DOHH2 (cell line): ENCODE results near the gene MGAT4A.

Source experiments
- CTCF ChIP-seq: fragments of 200-600 bp; sonication (generic); IDR thresholded peaks from one replicate; pipeline ENCODE4 v1.5.1; 2014; ENCODE audit warnings: antibody characterized with exemption, mild to moderate bottlenecking, low read depth, low read length; ENCODE audit not compliant: poor library complexity, severe bottlenecking
- EZH2phosphoT487 ChIP-seq: fragments of 200-600 bp; sonication (generic); IDR thresholded peaks from 2 replicates; pipeline ENCODE4 v1.6.1; 2017; ENCODE audit warnings: borderline replicate concordance, mild to moderate bottlenecking, antibody characterized with exemption, low read length, moderate library complexity, mixed read lengths

GRCh38 chr2:98665677-98666076, 65.3 kb downstream of the MGAT4A start:
- no peak for TF ChIP-seq EZH2phosphoT487
- TF ChIP-seq CTCF, result no peak
